ENCODE data around the gene AIPL1. TPM values are rescaled to one million over a fixed set of nuclear protein-coding genes. Genes with fewer than 3 reads are reported as not detected.

The AIPL1 gene
- total RNA-seq, 1 donor from 2014 or later: not detected

DNA sequence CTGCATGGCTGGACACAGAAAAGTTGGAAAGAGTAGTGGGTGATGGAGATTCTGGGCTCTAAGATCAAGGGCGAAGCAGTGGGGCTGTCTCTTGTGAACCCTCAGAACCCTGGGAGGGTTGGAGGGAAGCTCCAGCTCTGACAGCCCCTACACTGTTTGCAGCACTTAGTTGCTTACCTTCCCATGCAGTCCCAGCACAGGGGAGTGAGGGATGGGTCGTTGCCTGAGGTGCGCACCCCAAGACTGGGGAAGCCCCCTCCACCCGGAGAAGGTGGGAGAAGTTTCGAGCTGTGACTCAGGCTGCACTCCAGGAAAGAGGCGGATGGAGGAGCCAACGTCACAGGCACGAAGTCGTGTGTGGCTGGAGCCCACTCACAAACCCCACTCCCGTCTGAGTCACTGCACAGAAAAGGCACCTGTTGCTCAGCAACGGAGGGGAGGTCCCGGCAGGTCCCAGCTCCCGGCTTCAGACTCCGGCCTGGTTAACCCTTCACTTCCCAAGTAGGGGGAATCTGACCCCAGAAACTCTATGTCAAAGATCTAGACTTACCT is 60.1 kb downstream of the AIPL1 start:
- DNase-seq (ENCODE audit: low spot score): no peak

DNA sequence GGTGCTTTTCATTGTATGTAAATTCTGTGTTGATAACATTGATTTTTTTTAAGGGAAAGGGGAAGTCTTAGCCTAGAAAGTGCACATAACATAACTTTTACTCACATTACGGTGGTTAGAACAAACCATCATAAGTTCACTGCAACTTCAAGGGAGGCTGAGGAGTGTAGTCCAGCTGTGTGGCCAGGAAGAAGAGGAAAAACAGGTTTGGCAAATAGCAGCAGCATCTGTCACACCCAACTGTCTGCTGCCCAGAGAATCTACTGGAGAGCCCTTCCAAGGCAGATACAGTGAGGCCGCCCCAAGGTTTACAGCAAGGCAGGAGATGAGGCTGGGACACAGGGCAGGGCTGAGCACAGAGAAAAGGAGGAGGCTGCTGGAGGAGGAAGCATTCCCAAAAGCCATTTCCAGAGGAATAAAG is 60.6 kb downstream of the AIPL1 start:
- no peak for DNase-seq (ENCODE audit: low spot score)

Other genes starting within 250 kb of the AIPL1 start
- not detected for gene PIMREG, start 9.3 kb upstream of the AIPL1 start, total RNA-seq
- 1.1 TPM for gene PITPNM3, start 121.4 kb upstream of the AIPL1 start, total RNA-seq
- gene KIAA0753, start 205.6 kb upstream of the AIPL1 start, total RNA-seq: 9.7 TPM
- gene TXNDC17, start 205.9 kb upstream of the AIPL1 start, total RNA-seq: 71.2 TPM
- gene MED31, start 216.5 kb upstream of the AIPL1 start, total RNA-seq: 13.0 TPM
- gene C17orf100, start 216.6 kb upstream of the AIPL1 start, total RNA-seq: 0.58 TPM